Neural crest cell (in vitro differentiated cells): ENCODE results near the gene HELZ2. TPM values are rescaled to one million over a fixed set of nuclear protein-coding genes. Genes with fewer than 3 reads are reported as not detected.
A peak's percentile ranks its signal among the peaks of the same experiment; 100 is the strongest.
"Not testable (repeated sequence)": the region's sequence is repeated elsewhere in the genome, so short reads cannot be mapped to it uniquely, and the experiment has no call there.

ENCODE experiments used
- DNase-seq: peaks from one replicate; pipeline ENCODE4 v3.0.0; 2021; ENCODE audit warnings: low read depth, mixed read lengths, low spot score
- H3K27ac Mint-ChIP-seq: one replicate; pipeline ENCODE4 v1.8.0; 2021; ENCODE audit warnings: mild to moderate bottlenecking, mixed read lengths; ENCODE audit not compliant: unreplicated experiment
- H3K27me3 Mint-ChIP-seq: 2 replicates; pipeline ENCODE4 v1.8.0; 2021; ENCODE audit warnings: low read depth, mild to moderate bottlenecking, mixed read lengths
- H3K36me3 Mint-ChIP-seq: 2 replicates; pipeline ENCODE4 v1.8.0; 2021; ENCODE audit warnings: low read depth, mild to moderate bottlenecking, mixed read lengths
- H3K4me1 Mint-ChIP-seq: 2 replicates; pipeline ENCODE4 v1.8.0; 2021; ENCODE audit warnings: mixed read lengths
- H3K4me3 Mint-ChIP-seq: one replicate; pipeline ENCODE4 v1.8.0; 2021; ENCODE audit warnings: mild to moderate bottlenecking, mixed read lengths
- H3K9me3 Mint-ChIP-seq: 2 replicates; pipeline ENCODE4 v1.8.0; 2021; ENCODE audit warnings: mixed read lengths
- total RNA-seq: library from RNA; stranded (reverse); gene quantifications from 2 replicates; pipeline ENCODE4 v1.2.1, GENCODE V29; 2021
- TF ChIP-seq, protein P1 (sequence below): fragments of 200-600 bp; sonication (generic); conservative IDR thresholded peaks from 2 replicates; pipeline ENCODE4 v1.5.0; 2021; ENCODE audit warnings: antibody characterized with exemption, mild to moderate bottlenecking

HELZ2 gene
- total RNA-seq, 1 donor from 2014 or later = 22.3 TPM

DNA sequence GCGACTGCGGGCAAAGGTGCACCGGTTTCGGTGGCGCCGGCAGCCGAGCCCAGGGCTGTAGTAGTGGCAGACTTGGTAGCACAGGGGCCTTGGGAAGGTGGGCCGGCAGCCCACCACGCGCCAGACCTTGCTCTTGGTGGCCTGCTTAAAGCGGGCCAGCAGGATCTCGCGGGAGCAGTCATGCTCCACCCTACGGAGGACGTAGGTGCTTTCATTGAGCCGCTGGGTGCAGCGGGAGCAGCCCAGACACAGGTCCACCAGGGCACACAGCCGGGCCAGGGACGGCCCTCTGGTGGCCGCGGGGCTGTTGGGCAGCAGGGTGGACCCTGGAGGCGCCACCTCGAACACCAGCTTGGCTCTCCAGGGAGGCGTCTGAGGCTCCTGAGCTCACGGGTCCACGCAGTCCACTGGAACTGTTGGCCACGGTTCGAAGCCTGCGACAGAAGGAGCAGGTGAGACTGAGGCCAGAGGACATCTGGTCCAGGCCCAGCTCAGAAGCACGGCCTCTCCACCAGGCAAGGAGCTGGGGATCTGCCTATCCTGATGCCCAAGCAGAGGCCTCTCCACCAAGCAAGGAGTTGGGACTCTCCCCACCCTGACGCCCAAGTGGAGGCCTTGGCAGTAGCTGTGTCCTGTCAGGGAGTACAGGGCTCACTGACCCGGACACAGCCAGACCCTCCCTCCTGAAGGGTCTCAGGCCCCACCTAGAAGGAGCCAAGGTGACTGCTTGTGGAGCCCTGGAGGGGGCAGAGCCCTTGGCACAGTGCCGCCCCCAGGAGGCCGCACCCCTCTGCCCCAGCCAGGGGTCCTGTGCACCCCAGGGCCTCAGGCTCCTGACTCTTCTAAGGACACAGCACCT lies 1.0 kb downstream of the HELZ2 start:
- DNase-seq = no peak
- Mint-ChIP-seq H3K4me3 (peak overlapping the region; percentile 83), H3K36me3 (no peaks in the 10 kb centered on the region), H3K9me3 (no peaks in the 10 kb centered on the region), H3K4me1 (peaks cover 7% of the 10 kb centered on the region), H3K27me3 (no peaks in the 10 kb centered on the region), H3K27ac (no peak overlapping the region)
- TF ChIP-seq, protein P1, sequence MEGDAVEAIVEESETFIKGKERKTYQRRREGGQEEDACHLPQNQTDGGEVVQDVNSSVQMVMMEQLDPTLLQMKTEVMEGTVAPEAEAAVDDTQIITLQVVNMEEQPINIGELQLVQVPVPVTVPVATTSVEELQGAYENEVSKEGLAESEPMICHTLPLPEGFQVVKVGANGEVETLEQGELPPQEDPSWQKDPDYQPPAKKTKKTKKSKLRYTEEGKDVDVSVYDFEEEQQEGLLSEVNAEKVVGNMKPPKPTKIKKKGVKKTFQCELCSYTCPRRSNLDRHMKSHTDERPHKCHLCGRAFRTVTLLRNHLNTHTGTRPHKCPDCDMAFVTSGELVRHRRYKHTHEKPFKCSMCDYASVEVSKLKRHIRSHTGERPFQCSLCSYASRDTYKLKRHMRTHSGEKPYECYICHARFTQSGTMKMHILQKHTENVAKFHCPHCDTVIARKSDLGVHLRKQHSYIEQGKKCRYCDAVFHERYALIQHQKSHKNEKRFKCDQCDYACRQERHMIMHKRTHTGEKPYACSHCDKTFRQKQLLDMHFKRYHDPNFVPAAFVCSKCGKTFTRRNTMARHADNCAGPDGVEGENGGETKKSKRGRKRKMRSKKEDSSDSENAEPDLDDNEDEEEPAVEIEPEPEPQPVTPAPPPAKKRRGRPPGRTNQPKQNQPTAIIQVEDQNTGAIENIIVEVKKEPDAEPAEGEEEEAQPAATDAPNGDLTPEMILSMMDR = peak; percentile 41

DNA sequence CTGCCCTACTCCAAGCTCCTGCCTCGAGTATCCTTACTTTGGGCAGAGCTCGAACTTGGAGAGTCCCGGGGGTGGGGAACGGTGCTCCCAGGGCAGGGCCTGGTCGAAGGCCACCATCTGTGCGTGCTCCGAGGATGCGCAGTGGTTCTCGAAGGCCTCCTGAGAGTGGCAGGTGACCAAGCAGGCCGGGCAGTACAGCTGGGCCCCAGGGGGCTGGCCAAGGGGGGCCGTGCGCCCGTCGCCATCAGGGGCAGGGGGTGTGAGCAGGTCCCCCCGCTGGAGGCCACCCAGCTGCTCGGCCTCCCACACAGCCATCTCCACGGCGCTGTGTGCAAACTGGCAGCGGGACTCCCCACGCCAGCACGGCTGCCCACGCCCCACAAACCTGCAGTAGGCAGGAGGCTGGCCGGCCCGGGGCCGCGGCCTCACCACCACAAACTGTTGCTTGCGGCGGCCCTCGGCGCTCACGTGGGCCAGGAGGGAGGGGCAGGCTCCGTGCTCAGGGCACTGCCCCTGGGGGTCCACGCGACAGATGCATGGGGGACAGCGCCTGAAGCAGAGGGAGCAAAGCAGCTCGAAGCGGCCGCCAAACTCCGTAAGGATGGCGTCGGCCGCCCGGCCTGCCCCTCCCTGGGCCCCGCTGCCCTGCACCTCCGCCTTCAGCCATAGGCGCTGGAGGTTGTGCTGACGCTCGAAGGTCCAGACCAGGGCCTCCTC lies 1.8 kb downstream of the HELZ2 start:
- no peak overlapping the region for H3K4me3 Mint-ChIP-seq
- no peaks in the 10 kb centered on the region for H3K36me3 Mint-ChIP-seq
- TF ChIP-seq, protein P1 = no peak
- no peak overlapping the region for H3K27ac Mint-ChIP-seq
- no peak for DNase-seq
- no peaks in the 10 kb centered on the region for H3K27me3 Mint-ChIP-seq
- peaks cover 7% of the 10 kb centered on the region for H3K4me1 Mint-ChIP-seq
- no peaks in the 10 kb centered on the region for H3K9me3 Mint-ChIP-seq

DNA sequence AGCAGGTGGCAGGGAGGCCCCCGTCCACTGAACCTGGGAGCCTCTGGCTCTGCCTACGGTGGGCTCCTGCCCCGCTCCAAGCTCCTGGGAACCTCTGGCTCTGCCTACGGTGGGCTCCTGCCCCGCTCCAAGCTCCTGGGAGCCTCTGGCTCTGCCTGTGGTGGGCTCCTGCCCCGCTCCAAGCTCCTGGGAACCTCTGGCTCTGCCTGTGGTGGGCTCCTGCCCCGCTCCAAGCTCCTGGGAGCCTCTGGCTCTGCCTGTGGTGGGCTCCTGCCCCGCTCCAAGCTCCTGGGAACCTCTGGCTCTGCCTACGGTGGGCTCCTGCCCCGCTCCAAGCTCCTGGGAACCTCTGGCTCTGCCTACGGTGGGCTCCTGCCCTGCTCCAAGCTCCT lies 3.0 kb downstream of the HELZ2 start:
- H3K4me3 Mint-ChIP-seq, H3K27me3 Mint-ChIP-seq, DNase-seq, H3K9me3 Mint-ChIP-seq, H3K36me3 Mint-ChIP-seq, H3K4me1 Mint-ChIP-seq, H3K27ac Mint-ChIP-seq: not testable (repeated sequence)

DNA sequence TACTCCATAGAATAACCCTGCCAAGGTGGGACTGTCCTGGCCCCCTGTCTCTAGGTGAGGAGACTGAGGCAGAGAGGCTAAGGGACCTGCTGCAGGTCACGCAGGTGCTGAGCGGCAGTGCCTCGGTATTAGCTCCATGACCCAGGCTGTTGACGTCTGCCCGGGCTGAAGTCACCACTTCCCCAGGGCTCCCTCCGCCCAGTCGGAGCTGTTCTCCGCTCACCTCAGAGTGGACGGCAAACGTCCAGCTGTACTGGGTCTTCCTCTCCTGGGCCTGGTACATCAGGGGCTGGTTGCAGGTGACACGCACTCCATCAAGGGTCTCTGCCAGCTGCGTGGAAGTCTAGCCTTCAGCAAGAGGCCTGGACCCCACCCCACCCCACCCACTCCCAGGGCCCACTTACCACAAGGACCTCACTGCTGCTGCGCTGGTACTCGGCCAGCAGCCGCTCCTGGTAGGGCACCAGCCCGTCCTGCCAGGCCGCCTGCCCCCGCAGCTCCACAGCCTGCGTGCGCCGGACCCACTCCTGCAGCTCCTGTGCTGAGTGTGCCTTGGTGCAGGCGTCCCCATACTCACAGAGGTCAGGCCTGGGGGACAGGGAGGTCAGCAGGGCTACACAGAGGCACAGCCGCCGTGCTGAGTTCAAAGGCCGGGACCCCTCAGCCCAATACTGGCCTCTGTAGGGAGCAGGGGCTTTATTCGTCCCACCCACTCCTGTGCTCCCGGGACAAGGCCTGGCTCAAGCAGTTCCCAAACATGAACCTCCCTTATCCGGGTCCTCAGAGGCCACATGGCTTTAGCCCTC lies 3.6 kb downstream of the HELZ2 start:
- Mint-ChIP-seq H3K4me3 (no peak overlapping the region), H3K9me3 (no peaks in the 10 kb centered on the region), H3K27me3 (no peaks in the 10 kb centered on the region), H3K27ac (no peak overlapping the region), H3K36me3 (no peaks in the 10 kb centered on the region), H3K4me1 (peaks cover 3% of the 10 kb centered on the region)
- no peak for DNase-seq
- TF ChIP-seq, protein P1 = no peak

DNA sequence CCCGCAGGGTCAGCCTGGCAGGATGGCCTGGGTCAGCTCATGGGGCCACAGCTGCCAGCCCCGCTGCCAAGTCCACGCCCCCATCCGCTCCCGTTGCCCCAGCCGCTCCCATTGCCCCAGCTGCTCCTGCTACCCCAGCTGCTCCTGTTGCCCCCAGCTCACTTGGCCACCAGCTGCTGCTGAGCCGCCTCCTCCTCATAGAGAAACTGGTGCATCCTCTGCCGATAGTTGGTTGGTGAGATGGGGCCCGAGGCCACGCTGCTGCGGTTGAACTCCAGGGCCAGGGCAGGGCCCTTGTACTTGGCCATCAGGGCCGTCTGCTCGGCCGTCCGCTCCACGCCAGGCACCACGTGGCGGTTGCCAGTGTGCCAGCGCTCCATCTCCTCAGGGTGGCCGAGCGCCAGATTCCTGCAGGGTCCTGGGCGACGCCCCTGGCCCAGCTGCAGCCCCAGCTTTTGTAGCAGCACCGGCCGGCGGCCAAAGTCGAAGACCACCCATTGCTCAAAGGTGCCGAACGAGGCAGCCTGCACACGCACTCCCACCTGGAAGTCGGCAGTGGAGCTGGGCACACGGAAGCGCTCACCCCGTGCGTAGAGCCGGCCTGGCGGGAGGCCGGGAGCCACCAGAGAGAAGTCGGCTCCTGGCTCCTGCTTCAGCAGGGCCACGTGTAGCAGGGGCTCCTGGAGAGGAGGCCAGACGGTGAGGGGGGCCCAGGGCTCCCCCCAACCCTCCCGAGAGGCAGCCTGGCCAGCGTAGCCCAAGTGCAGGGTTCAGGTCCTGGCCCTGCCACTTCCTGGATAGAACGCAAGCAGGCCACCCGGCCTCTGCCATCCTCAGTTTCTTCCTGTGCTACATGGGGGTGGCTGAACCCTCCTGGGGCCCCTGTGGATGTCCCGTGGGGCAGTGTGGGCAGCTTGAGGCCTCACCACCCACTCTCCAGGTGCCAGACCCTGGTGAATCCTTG lies 4.8 kb downstream of the HELZ2 start:
- Mint-ChIP-seq H3K27ac (no peak overlapping the region), H3K4me1 (no peaks in the 10 kb centered on the region)

More for the DNA sequence above, 4.8 kb downstream of the HELZ2 start:
- Mint-ChIP-seq H3K9me3 (no peaks in the 10 kb centered on the region), H3K36me3 (no peaks in the 10 kb centered on the region), H3K27me3 (no peaks in the 10 kb centered on the region), H3K4me3 (no peak overlapping the region)
- TF ChIP-seq, protein P1 = no peak
- no peak for DNase-seq
